HG03460 (cell line): ENCODE measurements around the gene CTAGE4.
A peak's percentile ranks its signal among the peaks of the same experiment; 100 is the strongest.
"Not testable (repeated sequence)": the region's sequence is repeated elsewhere in the genome, so short reads cannot be mapped to it uniquely, and the experiment has no call there.

Experiments
- ATAC-seq: cut with Tn5 transposase; IDR thresholded peaks from one replicate; pipeline ENCODE4 v1.9.1; 2021; ENCODE audit not compliant: unreplicated experiment

Gene CTAGE4, protein sequence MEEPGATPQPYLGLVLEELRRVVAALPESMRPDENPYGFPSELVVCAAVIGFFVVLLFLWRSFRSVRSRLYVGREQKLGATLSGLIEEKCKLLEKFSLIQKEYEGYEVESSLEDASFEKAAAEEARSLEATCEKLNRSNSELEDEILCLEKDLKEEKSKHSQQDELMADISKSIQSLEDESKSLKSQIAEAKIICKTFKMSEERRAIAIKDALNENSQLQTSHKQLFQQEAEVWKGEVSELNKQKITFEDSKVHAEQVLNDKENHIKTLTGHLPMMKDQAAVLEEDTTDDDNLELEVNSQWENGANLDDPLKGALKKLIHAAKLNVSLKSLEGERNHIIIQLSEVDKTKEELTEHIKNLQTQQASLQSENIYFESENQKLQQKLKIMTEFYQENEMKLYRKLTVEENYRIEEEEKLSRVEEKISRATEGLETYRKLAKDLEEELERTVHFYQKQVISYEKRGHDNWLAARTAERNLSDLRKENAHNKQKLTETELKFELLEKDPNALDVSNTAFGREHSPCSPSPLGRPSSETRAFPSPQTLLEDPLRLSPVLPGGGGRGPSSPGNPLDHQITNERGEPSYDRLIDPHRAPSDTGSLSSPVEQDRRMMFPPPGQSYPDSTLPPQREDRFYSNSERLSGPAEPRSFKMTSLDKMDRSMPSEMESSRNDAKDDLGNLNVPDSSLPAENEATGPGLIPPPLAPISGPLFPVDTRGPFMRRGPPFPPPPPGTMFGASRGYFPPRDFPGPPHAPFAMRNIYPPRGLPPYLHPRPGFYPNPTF

DNA sequence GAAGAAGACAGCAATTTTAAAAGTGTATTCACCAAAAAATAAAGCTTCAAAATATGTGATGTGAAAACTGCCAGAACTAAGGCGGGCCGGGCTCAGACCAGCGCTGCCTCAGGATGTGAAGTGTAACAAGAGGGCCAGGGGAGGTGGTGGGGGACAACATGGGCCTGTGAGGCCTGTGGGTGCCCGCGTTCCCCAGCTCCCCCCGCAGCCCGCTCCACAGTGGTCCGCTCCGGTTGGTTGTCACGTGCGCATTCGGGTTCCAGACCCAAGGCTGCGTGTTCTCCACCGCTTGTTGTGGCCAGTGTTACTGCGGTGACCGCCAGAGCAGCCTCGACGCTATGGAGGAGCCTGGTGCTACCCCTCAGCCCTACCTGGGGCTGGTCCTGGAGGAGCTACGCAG, at the start of gene CTAGE4:
TSS of gene CTAGE4 (plus strand) at position 301 of the 400 bp plus-strand sequence. CDS start at position 339, 38 bp downstream.
- ATAC-seq, result not testable (repeated sequence)

GRCh38 chr7:144134116-144134515, 49.1 kb upstream of the CTAGE4 start:
- ATAC-seq, result no peak

DNA sequence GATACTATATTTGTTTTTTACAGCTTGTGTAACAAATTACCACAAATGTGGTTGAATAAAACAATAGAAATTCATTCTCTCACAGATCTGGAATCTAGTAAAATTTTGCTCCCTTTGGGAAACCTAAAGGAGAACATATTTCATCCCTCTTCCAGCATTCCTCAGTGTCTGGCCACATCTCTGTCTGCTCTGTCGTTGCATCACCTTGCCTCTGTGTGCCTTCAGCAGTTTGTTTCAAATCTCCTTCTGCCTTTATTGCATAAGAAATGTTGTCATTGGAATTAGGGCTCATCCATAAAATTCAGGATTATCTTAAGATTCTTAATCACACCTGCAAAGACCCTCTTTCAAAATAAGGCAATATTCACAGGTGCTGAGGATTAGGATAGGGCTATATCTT, 45.8 kb upstream of the CTAGE4 start:
- ATAC-seq, result no peak

GRCh38 chr7:144142187-144142586, 41.1 kb upstream of the CTAGE4 start:
- no peak for ATAC-seq

- no peak for ATAC-seq
These were observed 38.8 kb upstream of the CTAGE4 start for GRCh38 chr7:144144426-144144825.

DNA sequence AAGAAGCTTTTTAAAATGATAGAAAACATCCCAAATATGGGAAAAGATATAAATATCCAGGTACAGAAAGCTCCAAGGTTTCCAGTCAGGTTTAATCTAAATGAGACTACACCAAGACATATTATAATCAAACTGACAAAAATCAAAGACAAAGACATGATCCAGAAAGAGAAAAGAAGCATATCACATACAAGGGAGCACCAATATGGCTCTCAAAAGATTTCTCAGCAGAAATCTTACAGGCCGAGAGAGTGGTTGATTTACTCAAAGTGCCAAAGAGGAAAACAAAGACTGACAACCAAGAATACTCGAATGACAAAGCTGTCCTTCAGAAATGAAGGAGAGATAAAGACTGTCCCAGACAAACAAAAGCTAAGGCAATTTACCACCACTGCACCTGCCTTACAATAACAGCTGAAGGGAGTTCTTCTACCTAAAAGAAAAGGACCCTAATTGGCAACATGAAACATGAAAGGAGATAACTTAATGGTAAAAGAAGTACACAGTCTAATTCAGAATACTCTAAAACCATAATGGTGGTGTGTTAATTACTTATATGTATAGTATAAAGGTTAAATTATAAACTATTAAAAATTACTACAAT, 34.9 kb upstream of the CTAGE4 start:
- no peak for ATAC-seq

DNA sequence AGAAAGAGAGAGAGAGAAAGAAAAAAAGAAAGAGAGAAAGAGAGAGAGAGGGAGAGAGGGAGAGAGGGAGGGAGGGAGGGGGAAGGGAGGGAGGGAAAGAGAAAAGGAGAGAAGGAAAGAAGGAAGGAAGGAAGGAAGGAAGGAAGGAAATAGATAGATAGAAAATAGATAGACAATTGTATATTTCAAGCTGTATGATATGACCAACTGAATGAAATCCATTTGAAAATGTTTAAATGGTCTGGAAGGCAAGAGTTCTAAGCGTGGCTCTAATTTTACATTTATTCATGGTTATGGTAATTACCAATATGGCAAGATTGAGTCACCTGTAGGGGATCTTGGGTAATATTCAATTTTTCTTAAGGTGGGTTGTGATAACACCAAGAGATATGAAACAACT, 24.4 kb upstream of the CTAGE4 start:
- no peak for ATAC-seq

DNA sequence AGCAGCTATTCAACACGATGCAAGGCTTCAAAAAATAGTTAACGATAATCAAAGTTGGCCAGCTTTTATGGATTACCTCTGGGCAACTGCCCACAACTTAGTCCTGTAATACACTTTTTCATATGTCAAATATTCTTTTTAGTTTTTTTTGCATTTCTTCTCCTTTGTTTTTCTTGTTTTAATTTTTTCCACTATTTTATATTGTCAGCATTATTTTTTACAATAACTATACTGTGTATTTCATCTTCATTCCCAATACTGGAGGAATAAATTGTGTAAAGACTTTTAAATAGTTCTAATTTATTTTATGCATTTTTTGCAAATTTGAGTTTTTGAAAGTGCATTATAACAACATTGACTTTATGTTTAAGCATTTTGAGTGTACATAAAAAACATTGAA, 18.5 kb upstream of the CTAGE4 start:
- ATAC-seq, result no peak

DNA sequence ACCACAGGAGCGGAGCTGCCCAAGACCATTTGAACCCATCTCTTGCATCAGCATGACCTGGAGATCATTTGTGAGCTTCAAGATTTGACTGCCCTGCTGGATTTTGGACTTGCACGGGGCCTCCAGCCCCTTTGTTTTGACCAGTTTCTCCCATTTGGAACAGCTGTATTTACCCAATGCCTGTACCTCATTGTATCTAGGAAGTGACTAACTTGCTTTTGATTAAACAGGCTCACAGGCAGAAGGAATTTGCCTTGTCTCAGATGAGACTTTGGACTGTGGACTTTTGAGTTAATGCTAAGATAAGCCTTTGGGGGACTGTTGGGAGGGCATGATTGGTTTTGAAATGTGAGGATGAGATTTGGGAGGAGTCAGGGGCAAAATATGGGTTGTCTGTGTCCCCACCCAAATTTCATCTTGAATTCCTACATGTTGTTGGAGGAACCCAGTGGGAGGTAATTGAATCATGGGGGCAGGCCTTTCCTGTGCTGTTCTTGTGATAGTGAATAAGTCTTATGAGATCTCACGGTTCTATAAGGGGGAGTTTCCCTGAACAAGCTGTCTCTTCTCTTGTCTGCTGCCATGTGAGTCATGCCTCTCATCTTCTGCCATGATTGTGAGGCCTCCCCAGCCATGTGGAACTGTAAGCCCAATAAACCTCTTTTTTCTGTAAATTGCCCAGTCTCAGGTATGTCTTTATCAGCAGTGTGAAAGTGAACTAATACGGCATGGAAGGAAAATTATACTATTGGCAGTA, 11.5 kb upstream of the CTAGE4 start:
- ATAC-seq, result not testable (repeated sequence)

DNA sequence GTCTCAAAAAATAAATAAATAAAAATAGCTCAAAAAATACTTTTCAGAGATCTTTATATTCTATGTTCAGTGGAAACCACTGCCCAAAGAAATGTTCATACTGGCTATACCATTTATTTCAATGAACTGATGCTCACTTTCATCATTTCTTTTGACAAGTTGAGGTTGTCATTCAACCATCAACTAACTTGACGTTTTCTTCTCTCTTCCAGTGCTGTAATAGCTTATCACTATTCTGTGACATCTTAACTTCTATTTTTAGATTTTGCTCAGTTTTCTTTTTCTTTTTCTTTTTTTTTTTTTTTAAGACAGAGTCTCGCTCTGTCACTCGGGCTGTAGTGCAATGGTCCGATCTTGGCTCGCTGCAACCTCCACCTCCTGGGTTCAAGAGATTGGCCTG, 8.7 kb upstream of the CTAGE4 start:
- ATAC-seq, result no peak

GRCh38 chr7:144178380-144179164, 4.7 kb upstream of the CTAGE4 start:
- peak; percentile 94 for ATAC-seq

GRCh38 chr7:144179165-144179479, 4.1 kb upstream of the CTAGE4 start:
- ATAC-seq, result not testable (repeated sequence)

DNA sequence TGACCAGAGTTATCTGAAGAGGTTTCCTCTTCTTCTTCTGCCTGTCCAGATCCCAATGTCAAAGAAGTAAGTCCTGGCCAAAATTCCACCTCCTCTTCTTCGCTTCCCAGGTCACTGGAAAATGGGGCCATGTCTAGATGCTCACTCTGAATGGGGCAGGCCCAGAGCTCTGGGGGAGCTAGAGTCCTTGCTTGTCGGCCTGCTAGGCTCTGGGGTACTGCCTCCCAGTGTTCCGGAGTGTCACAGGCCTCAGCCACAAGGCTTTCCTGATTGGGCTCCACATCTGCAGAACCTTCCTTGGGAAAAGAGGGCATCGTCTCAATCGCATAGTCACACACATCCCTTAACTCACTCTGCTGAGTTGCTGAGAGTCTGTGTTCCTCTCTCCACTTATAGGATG, 4.6 kb downstream of the CTAGE4 start:
- ATAC-seq, result not testable (repeated sequence)

GRCh38 chr7:144188578-144189171, 5.4 kb downstream of the CTAGE4 start:
- not testable (repeated sequence) for ATAC-seq

- ATAC-seq, result not testable (repeated sequence)
These were observed 10.5 kb downstream of the CTAGE4 start for GRCh38 chr7:144193782-144194181.

GRCh38 chr7:144194453-144194852, 11.2 kb downstream of the CTAGE4 start:
- ATAC-seq, result not testable (repeated sequence)

DNA sequence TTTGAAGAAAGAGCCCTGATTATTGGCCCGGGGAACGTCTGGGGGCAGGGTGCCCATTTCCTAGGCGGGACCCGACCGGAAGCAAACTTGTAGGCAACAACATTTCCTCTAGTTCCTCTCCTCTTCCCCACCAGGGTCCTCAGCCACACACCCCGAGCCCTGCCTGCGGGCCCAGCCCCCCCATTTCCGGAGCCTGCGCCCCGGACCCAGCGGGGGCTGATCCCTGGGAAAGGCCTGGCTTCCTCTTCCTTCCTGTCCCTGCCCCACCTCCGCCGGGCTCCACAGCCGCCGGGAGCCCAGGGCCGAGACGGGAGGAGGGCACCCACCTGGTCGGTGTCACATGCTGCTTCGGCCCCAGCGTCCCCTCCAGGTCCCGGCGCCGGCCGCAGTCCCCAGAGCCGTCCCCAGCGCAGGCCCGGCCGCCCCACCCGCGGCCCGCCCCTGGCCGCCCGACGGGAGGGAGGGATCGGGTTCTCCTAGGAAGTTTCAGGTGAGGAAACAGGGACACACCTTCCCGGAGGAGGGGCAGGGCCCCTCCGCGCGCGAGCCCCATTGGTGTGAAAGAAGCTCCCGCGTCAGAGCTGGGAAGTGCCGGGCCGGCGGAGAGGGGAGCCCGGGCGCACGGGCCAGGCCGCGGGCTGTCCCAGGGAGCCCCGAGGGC, 12.1 kb downstream of the CTAGE4 start, which contains the start of gene ARHGEF35:
TSS of gene ARHGEF35 (minus strand) at position 622 of the 661 bp plus-strand sequence. CDS start 7,450 bp downstream, outside the sequence.
- ATAC-seq, result peak; percentile 61

- not testable (repeated sequence) for ATAC-seq
These were observed 15.7 kb downstream of the CTAGE4 start for GRCh38 chr7:144198934-144199333.

DNA sequence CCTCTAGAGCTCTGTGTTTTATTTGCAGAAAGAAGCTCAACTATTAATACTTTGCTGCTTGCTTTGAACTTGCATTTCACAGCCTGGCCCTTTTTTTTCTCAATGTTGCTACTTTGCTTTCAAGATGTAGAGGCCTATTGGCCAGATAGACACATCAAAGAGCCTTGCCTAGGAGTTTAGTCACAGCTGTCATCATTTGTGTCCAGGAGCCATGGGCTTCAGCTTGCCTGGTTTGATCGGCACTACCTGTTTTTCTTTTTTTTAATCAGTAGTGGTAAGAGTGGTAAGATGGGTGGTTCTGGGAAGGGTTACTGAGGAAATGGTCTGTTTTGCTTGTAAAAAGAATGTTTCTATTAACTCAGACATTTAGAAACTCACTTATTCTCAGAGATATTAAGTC, 18.7 kb downstream of the CTAGE4 start:
- ATAC-seq, result not testable (repeated sequence)
